ENCODE results near the gene TPSG1.
"Not testable (repeated sequence)": the region's sequence is repeated elsewhere in the genome, so short reads cannot be mapped to it uniquely, and the experiment has no call there.

DNA sequence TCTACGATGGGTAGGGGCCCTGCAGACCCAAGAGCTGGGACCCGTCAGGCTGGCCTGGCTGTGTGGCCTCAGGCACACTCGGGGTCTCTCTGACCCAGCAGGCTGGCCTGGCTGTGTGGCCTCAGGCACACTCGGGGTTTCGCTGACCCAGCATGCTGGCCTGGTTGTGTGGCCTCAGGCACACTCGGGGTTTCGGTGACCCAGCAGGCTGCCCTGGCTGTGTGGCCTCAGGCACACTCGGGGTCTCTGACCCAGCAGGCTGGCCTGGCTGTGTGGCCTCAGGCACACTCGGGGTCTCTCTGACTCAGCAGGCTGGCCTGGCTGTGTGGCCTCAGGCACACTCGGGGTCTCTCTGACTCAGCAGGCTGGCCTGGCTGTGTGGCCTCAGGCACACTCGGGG is 34.3 kb downstream of the TPSG1 start:
- TF ChIP-seq, protein P1, sequence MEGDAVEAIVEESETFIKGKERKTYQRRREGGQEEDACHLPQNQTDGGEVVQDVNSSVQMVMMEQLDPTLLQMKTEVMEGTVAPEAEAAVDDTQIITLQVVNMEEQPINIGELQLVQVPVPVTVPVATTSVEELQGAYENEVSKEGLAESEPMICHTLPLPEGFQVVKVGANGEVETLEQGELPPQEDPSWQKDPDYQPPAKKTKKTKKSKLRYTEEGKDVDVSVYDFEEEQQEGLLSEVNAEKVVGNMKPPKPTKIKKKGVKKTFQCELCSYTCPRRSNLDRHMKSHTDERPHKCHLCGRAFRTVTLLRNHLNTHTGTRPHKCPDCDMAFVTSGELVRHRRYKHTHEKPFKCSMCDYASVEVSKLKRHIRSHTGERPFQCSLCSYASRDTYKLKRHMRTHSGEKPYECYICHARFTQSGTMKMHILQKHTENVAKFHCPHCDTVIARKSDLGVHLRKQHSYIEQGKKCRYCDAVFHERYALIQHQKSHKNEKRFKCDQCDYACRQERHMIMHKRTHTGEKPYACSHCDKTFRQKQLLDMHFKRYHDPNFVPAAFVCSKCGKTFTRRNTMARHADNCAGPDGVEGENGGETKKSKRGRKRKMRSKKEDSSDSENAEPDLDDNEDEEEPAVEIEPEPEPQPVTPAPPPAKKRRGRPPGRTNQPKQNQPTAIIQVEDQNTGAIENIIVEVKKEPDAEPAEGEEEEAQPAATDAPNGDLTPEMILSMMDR (IDR thresholded peaks at IDR 0.05; ENCODE audit: low read length) = not testable (repeated sequence)
- not testable (repeated sequence) for TF ChIP-seq EZH2 (IDR thresholded peaks at IDR 0.05; ENCODE audit: borderline replicate concordance, low read length)
